NB4 (cell line): ENCODE results near the gene SERINC2.
"Not testable (repeated sequence)": the region's sequence is repeated elsewhere in the genome, so short reads cannot be mapped to it uniquely, and the experiment has no call there.

Experiments
- DNase-seq: peaks from one replicate; pipeline ENCODE4 v3.0.0; 2010; ENCODE audit warnings: low read depth
- H3K4me3 ChIP-seq: one replicate; pipeline ENCODE4 v1.5.1; 2011; ENCODE audit warnings: mild to moderate bottlenecking, low read depth, low read length, moderate library complexity
- CTCF ChIP-seq: IDR thresholded peaks from one replicate; pipeline ENCODE4 v1.5.1; 2012; ENCODE audit warnings: low read depth, low read length
- MAX ChIP-seq: IDR thresholded peaks from 2 replicates; pipeline ENCODE4 v1.6.1; 2011; ENCODE audit warnings: low read depth, low read length
- MYC ChIP-seq: IDR thresholded peaks from 2 replicates; pipeline ENCODE4 v1.6.1; 2011; ENCODE audit warnings: low read depth, low read length
- POLR2A ChIP-seq: IDR thresholded peaks from 2 replicates; pipeline ENCODE4 v1.6.1; 2011; ENCODE audit warnings: mild to moderate bottlenecking; ENCODE audit not compliant: insufficient read length; ENCODE audit errors: extremely low read depth

The SERINC2 gene

GRCh38 chr1:31473508-31473907 is 60.5 kb downstream of the SERINC2 start:
- not testable (repeated sequence) for H3K4me3 ChIP-seq

GRCh38 chr1:31474567-31474966 is 61.6 kb downstream of the SERINC2 start:
- not testable (repeated sequence) for H3K4me3 ChIP-seq, DNase-seq

More at GRCh38 chr1:31473508-31473907, 60.5 kb downstream of the SERINC2 start:
- not testable (repeated sequence) for DNase-seq

GRCh38 chr1:31476891-31477846 is 64.2 kb downstream of the SERINC2 start:
- TF ChIP-seq POLR2A (no peak), CTCF (no peak), MAX (no peak), MYC (no peak)
- peak overlapping the region; percentile 17 for H3K4me3 ChIP-seq
- peak; percentile 96 for DNase-seq

- peak overlapping the region; percentile 17 for H3K4me3 ChIP-seq
- peak; percentile 21 for DNase-seq
- TF ChIP-seq MAX (no peak), CTCF (no peak), POLR2A (no peak)
These were observed 65.2 kb downstream of the SERINC2 start for GRCh38 chr1:31478167-31478566.

- no peak for TF ChIP-seq MYC
- TF ChIP-seq MAX, result no peak
- TF ChIP-seq POLR2A, result no peak
- no peak for TF ChIP-seq CTCF
- H3K4me3 ChIP-seq, result no peak overlapping the region
- DNase-seq, result no peak
These were observed 66.8 kb downstream of the SERINC2 start for GRCh38 chr1:31479811-31480210.

GRCh38 chr1:31480426-31480825 is 67.4 kb downstream of the SERINC2 start:
- DNase-seq, H3K4me3 ChIP-seq: not testable (repeated sequence)

GRCh38 chr1:31482482-31483011 is 69.5 kb downstream of the SERINC2 start:
- H3K4me3 ChIP-seq, result peak overlapping the region; percentile 4
- peak; percentile 59 for DNase-seq
- TF ChIP-seq MAX, result no peak
- no peak for TF ChIP-seq POLR2A
- TF ChIP-seq CTCF, result no peak
